Measurements from ENCODE around the gene MED1. TPM values are rescaled to one million over a fixed set of nuclear protein-coding genes. Genes with fewer than 3 reads are reported as not detected.
"Not testable (repeated sequence)": the region's sequence is repeated elsewhere in the genome, so short reads cannot be mapped to it uniquely, and the experiment has no call there.

Gene MED1
- total and polyA plus RNA-seq, 8 donors = 32.1 to 63.2 (median 55.9) TPM

DNA sequence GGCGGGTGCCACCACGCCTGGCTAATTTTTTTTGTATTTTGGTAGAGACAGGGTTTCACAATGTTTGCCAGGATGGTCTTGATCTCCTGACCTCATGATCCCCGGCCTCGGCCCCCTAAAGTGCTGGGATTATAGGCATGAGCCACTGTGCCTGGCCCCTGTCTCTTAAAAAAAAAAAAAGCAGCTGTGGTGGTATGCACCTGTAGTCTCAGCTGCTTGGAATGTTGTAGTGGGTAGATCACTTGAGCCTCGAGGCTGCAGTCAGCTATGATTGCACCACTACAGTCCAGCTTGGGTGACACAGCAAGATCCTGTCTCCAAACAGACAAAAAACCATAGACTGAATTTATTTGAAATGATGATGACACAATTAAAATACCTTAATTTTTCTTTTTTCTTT, 34.5 kb upstream of the MED1 start:
- Histone ChIP-seq H3K4me3 (no peak overlapping the region), H3K36me3 (peaks cover 0 to 54% of the 10 kb centered on the region in 2 donors), H3K27me3 (no peaks in the 10 kb centered on the region), H3K9me3 (no peaks in the 10 kb centered on the region), H3K27ac (no peak overlapping the region), H3K4me1 (no peaks in the 10 kb centered on the region)
- DNase-seq = no peak
- TF ChIP-seq, protein P1, sequence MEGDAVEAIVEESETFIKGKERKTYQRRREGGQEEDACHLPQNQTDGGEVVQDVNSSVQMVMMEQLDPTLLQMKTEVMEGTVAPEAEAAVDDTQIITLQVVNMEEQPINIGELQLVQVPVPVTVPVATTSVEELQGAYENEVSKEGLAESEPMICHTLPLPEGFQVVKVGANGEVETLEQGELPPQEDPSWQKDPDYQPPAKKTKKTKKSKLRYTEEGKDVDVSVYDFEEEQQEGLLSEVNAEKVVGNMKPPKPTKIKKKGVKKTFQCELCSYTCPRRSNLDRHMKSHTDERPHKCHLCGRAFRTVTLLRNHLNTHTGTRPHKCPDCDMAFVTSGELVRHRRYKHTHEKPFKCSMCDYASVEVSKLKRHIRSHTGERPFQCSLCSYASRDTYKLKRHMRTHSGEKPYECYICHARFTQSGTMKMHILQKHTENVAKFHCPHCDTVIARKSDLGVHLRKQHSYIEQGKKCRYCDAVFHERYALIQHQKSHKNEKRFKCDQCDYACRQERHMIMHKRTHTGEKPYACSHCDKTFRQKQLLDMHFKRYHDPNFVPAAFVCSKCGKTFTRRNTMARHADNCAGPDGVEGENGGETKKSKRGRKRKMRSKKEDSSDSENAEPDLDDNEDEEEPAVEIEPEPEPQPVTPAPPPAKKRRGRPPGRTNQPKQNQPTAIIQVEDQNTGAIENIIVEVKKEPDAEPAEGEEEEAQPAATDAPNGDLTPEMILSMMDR (IDR thresholded peaks at IDR 0.05) = no peak
- peak; percentile 95 for ATAC-seq
- intact Hi-C loops (cut with DNase I) = no loop called here

GRCh38 chr17:39484178-39484577, 33.1 kb upstream of the MED1 start:
- Histone ChIP-seq H3K4me3 (no peak overlapping the region), H3K27ac (no peak overlapping the region), H3K27me3 (no peaks in the 10 kb centered on the region), H3K36me3 (peaks cover 0 to 53% of the 10 kb centered on the region in 2 donors), H3K4me1 (no peaks in the 10 kb centered on the region), H3K9me3 (no peaks in the 10 kb centered on the region)
- intact Hi-C loops (cut with DNase I) = no loop called here
- ATAC-seq (no peak), DNase-seq (no peak)
- TF ChIP-seq, protein P1 (IDR thresholded peaks at IDR 0.05) = no peak

- peaks cover 0 to 54% of the 10 kb centered on the region in 2 donors for H3K36me3 ChIP-seq
- no peak for ATAC-seq
- no peak overlapping the region for H3K4me3 ChIP-seq
- H3K9me3 ChIP-seq = no peaks in the 10 kb centered on the region
- TF ChIP-seq, protein P1 (IDR thresholded peaks at IDR 0.05) = no peak
- DNase-seq = no peak
- no peak overlapping the region for H3K27ac ChIP-seq
- intact Hi-C loops (cut with DNase I) = no loop called here
- H3K27me3 ChIP-seq = no peaks in the 10 kb centered on the region
- H3K4me1 ChIP-seq = no peaks in the 10 kb centered on the region
Measured at GRCh38 chr17:39483506-39483905, 32.4 kb upstream of the MED1 start.

DNA sequence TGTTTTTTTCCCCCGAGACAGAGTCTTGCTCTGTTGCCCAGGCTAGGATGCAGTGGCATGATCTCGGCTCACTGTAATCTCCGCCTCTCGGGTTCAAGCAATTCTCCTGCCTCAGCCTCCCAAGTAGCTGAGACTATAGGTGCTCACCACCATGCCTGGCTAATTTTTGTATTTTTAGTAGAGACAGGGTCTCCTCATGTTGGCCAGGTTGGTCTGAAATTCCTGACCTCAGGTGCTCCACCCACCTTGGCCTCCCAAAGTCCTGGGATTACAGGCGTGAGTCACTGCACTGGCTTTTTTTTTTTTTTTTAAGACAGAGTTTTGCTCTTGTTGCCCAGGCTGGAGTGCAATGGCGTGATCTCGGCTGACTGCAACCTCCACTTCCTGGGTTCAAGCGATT, 28.6 kb upstream of the MED1 start:
- H3K4me3 ChIP-seq = not testable (repeated sequence)

GRCh38 chr17:39473310-39473709, 22.2 kb upstream of the MED1 start:
- intact Hi-C loops (cut with DNase I) = no loop called here
- ATAC-seq (no peak), DNase-seq (peak in 1 of 4 donors; percentile 10)
- H3K4me1 ChIP-seq = no peaks in the 10 kb centered on the region
- TF ChIP-seq, protein P1 (IDR thresholded peaks at IDR 0.05) = no peak
- H3K36me3 ChIP-seq = peaks cover 0 to 93% of the 10 kb centered on the region in 2 donors
- no peak overlapping the region for H3K4me3 ChIP-seq
- H3K9me3 ChIP-seq = no peaks in the 10 kb centered on the region
- H3K27ac ChIP-seq = no peak overlapping the region
- H3K27me3 ChIP-seq = no peaks in the 10 kb centered on the region

More for the DNA sequence above, 28.6 kb upstream of the MED1 start:
- DNase-seq; H3K9me3 ChIP-seq; intact Hi-C loops (cut with DNase I); ATAC-seq; H3K27me3 ChIP-seq; H3K27ac ChIP-seq; H3K4me1 ChIP-seq: not testable (repeated sequence)
- peaks cover 0 to 86% of the 10 kb centered on the region in 2 donors for H3K36me3 ChIP-seq

DNA sequence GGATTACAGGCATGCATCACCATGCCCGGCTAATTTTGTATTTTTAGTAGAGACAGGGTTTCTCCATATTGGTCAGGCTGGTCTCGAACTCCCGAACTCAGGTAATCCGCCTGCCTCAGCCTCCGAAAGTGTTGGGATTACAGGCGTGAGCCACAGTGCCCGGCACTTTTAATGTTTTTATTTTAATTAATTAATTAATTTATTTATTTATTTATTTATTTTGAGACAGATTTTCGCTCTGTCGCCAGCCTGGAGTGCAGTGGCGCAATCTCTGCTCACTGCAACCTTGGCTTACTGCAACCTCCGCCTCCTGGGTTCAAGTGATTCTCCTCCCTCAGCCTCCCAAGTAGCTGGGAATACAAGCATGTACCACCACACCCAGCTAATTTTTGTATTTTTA, 17.5 kb upstream of the MED1 start:
- intact Hi-C loops (cut with DNase I) = not testable (repeated sequence)

GRCh38 chr17:39464639-39465181, 13.6 kb upstream of the MED1 start:
- H3K9me3 ChIP-seq; DNase-seq; ATAC-seq; H3K27me3 ChIP-seq; intact Hi-C loops (cut with DNase I); H3K27ac ChIP-seq: not testable (repeated sequence)
- Histone ChIP-seq H3K4me3 (peak overlapping the region in 1 of 2 donors; percentile 94), H3K36me3 (peaks cover 0 to 23% of the 10 kb centered on the region in 2 donors), H3K4me1 (peaks cover 16 to 41% of the 10 kb centered on the region in 2 donors)

More for the DNA sequence above, 17.5 kb upstream of the MED1 start:
- not testable (repeated sequence) for ATAC-seq, H3K9me3 ChIP-seq, H3K27me3 ChIP-seq, H3K27ac ChIP-seq, H3K4me3 ChIP-seq
- peaks cover 16 to 36% of the 10 kb centered on the region in 2 donors for H3K4me1 ChIP-seq
- peaks cover 0 to 62% of the 10 kb centered on the region in 2 donors for H3K36me3 ChIP-seq
- peak in 1 of 4 donors; percentile 4 for DNase-seq

Data from left lung (tissue), 10 donors.